Panc1 (cell line): Measurements from ENCODE around the gene CCDC154.
"Not testable (repeated sequence)": the region's sequence is repeated elsewhere in the genome, so short reads cannot be mapped to it uniquely, and the experiment has no call there.

ENCODE experiments used
- CTCF ChIP-seq: fragments of 450-650 bp; IDR thresholded peaks from 2 replicates; pipeline ENCODE4 v1.5.1; 2017; ENCODE audit warnings: mild to moderate bottlenecking
- POLR2AphosphoS5 ChIP-seq: IDR thresholded peaks from 2 replicates; pipeline ENCODE4 v1.6.1; 2012; ENCODE audit warnings: mild to moderate bottlenecking, low read depth, low read length, moderate library complexity

DNA sequence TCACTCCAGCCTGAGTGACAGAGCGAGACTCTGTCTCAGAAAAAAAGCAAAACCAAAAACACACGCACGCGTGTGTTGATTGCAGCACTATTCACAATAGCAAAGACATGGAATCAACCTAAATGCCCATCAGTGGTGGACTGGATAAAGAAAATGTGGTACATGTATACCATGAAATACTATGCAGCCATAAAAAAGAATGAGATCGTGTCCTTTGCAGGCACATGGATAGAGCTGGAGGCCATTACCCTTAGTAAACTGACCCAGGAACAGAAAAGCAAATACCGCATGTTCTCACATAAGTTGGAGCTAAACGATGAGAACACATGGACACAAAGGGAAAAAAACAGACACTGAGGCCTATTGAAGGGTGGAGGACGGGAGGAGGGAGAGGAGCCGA is 34.6 kb upstream of the CCDC154 start:
- not testable (repeated sequence) for TF ChIP-seq CTCF, POLR2AphosphoS5
